HEK293 (cell line): Measurements from ENCODE around the gene EEFSEC.
A peak's percentile ranks its signal among the peaks of the same experiment; 100 is the strongest.

Source experiments
- CTCF ChIA-PET: fragments of 350-600 bp; formaldehyde crosslinking; extraction: SDS; loops from one replicate; lab custom pipeline; 2021; ENCODE audit warnings: antibody characterized with exemption; lab: Yijun Ruan, JAX
- POLR2A ChIA-PET: fragments of 300-600 bp; formaldehyde crosslinking; extraction: SDS; loops from one replicate; lab custom pipeline; 2020; ENCODE audit warnings: antibody characterized with exemption, inconsistent platforms; lab: Yijun Ruan, JAX
- H3K27ac ChIP-seq: fragments of 200-500 bp; sonication (Bioruptor generic); 2 replicates; pipeline ENCODE4 v1.5.1; 2014; ENCODE audit warnings: low read depth, low read length, control low read depth, inconsistent platforms; ENCODE audit errors: extremely low read depth
- H3K36me3 ChIP-seq, 2 experiments: fragments of 200-500 bp in 1 of 2; sonication (Bioruptor generic) in 1 of 2; 1 replicate in 1 of 2; 2 replicates in 1 of 2; pipeline ENCODE4 v1.5.1; 2014 to 2017; ENCODE audit warnings: inconsistent platforms in 2 of 2, low read length in 2 of 2; ENCODE audit not compliant: control insufficient read depth in 2 of 2, insufficient read depth in 1 of 2
- H3K4me1 ChIP-seq: fragments of 200-500 bp; sonication (Bioruptor generic); 2 replicates; pipeline ENCODE4 v1.5.1; 2014; ENCODE audit warnings: mild to moderate bottlenecking, low read length, inconsistent platforms; ENCODE audit not compliant: control insufficient read depth, insufficient read depth
- H3K4me3 ChIP-seq: 2 replicates; pipeline ENCODE4 v1.5.1; 2011; ENCODE audit warnings: low read depth, mild to moderate bottlenecking, control low read depth, low read length, moderate library complexity
- H3K9me3 ChIP-seq: fragments of 200-500 bp; sonication (Bioruptor generic); 2 replicates; pipeline ENCODE4 v1.5.1; 2014; ENCODE audit warnings: low read depth, low read length, inconsistent platforms; ENCODE audit not compliant: control insufficient read depth, insufficient read depth
- BCL11A ChIP-seq: fragments of 450-650 bp; formaldehyde crosslinking; IDR thresholded peaks from 2 replicates; pipeline ENCODE4 v1.5.1; 2016; ENCODE audit warnings: low read depth, missing biosample characterization, missing genetic modification characterization
- BCL11B ChIP-seq: fragments of 450-650 bp; formaldehyde crosslinking; IDR thresholded peaks from 2 replicates; pipeline ENCODE4 v1.5.1; 2016; ENCODE audit warnings: low read depth, missing biosample characterization, missing genetic modification characterization
- GLIS1 ChIP-seq: fragments of 450-650 bp; formaldehyde crosslinking; IDR thresholded peaks from 2 replicates; pipeline ENCODE4 v1.5.1; 2016; ENCODE audit warnings: missing biosample characterization, missing genetic modification characterization
- OSR2 ChIP-seq: fragments of 450-650 bp; formaldehyde crosslinking; IDR thresholded peaks from 2 replicates; pipeline ENCODE4 v1.5.1; 2016; ENCODE audit warnings: missing biosample characterization, missing genetic modification characterization
- PATZ1 ChIP-seq: fragments of 450-650 bp; formaldehyde crosslinking; IDR thresholded peaks from 2 replicates; pipeline ENCODE4 v1.5.1; 2016; ENCODE audit warnings: missing biosample characterization, missing genetic modification characterization
- SETDB1 ChIP-seq: IDR thresholded peaks from one replicate; pipeline ENCODE4 v1.6.1; 2017; ENCODE audit warnings: mild to moderate bottlenecking, low read length, moderate library complexity, mixed read lengths; ENCODE audit not compliant: insufficient read length
- ZBTB17 ChIP-seq: fragments of 450-650 bp; formaldehyde crosslinking; IDR thresholded peaks from 2 replicates; pipeline ENCODE4 v1.5.1; 2016; ENCODE audit warnings: missing biosample characterization, missing genetic modification characterization
- ZBTB20 ChIP-seq: fragments of 450-650 bp; formaldehyde crosslinking; IDR thresholded peaks from 2 replicates; pipeline ENCODE4 v1.5.1; 2016; ENCODE audit warnings: missing biosample characterization, missing genetic modification characterization
- ZFP41 ChIP-seq: fragments of 450-650 bp; formaldehyde crosslinking; IDR thresholded peaks from 2 replicates; pipeline ENCODE4 v1.5.1; 2016; ENCODE audit warnings: missing biosample characterization, missing genetic modification characterization, borderline replicate concordance
- ZIC2 ChIP-seq: fragments of 450-650 bp; formaldehyde crosslinking; IDR thresholded peaks from 2 replicates; pipeline ENCODE4 v1.5.1; 2016; ENCODE audit warnings: missing biosample characterization, missing genetic modification characterization
- ZNF112 ChIP-seq: fragments of 450-650 bp; formaldehyde crosslinking; IDR thresholded peaks from 2 replicates; pipeline ENCODE4 v1.5.0; 2017; ENCODE audit warnings: missing biosample characterization, missing genetic modification characterization
- ZNF133 ChIP-seq: fragments of 450-650 bp; formaldehyde crosslinking; IDR thresholded peaks from 2 replicates; pipeline ENCODE4 v1.5.1; 2016; ENCODE audit warnings: missing biosample characterization, missing genetic modification characterization
- ZNF175 ChIP-seq: fragments of 450-650 bp; formaldehyde crosslinking; IDR thresholded peaks from 2 replicates; pipeline ENCODE4 v1.5.1; 2016; ENCODE audit warnings: missing biosample characterization, missing genetic modification characterization
- ZNF211 ChIP-seq: fragments of 450-650 bp; formaldehyde crosslinking; IDR thresholded peaks from 2 replicates; pipeline ENCODE4 v1.5.1; 2016; ENCODE audit warnings: low read depth, missing biosample characterization, missing genetic modification characterization
- ZNF266 ChIP-seq: fragments of 450-650 bp; formaldehyde crosslinking; IDR thresholded peaks from 2 replicates; pipeline ENCODE4 v1.5.1; 2016; ENCODE audit warnings: missing biosample characterization, missing genetic modification characterization, low read depth
- ZNF350 ChIP-seq: fragments of 450-650 bp; formaldehyde crosslinking; IDR thresholded peaks from 2 replicates; pipeline ENCODE4 v1.5.0; 2017; ENCODE audit warnings: missing biosample characterization, mild to moderate bottlenecking, missing genetic modification characterization
- ZNF488 ChIP-seq: fragments of 450-650 bp; formaldehyde crosslinking; IDR thresholded peaks from 2 replicates; pipeline ENCODE4 v1.5.1; 2016; ENCODE audit warnings: missing biosample characterization, missing genetic modification characterization
- ZNF510 ChIP-seq: fragments of 450-650 bp; formaldehyde crosslinking; IDR thresholded peaks from 2 replicates; pipeline ENCODE4 v1.5.1; 2018; ENCODE audit warnings: mild to moderate bottlenecking, missing genetic modification characterization, missing biosample characterization; ENCODE audit not compliant: insufficient replicate concordance
- ZNF518A ChIP-seq: fragments of 450-650 bp; formaldehyde crosslinking; conservative IDR thresholded peaks from 2 replicates; pipeline ENCODE4 v1.5.1; 2016; ENCODE audit warnings: low read depth, missing biosample characterization, missing genetic modification characterization
- ZNF558 ChIP-seq: fragments of 450-650 bp; formaldehyde crosslinking; IDR thresholded peaks from 2 replicates; pipeline ENCODE4 v1.5.1; 2016; ENCODE audit warnings: missing biosample characterization, missing genetic modification characterization
- ZNF645 ChIP-seq: fragments of 450-650 bp; formaldehyde crosslinking; IDR thresholded peaks from 2 replicates; pipeline ENCODE4; 2016; ENCODE audit warnings: missing biosample characterization, missing genetic modification characterization
- ZNF777 ChIP-seq: fragments of 450-650 bp; formaldehyde crosslinking; IDR thresholded peaks from 2 replicates; pipeline ENCODE4 v1.5.1; 2017; ENCODE audit warnings: missing biosample characterization, missing genetic modification characterization, borderline replicate concordance
- ZSCAN23 ChIP-seq: fragments of 450-650 bp; formaldehyde crosslinking; IDR thresholded peaks from 2 replicates; pipeline ENCODE4 v1.5.1; 2016; ENCODE audit warnings: missing biosample characterization, missing genetic modification characterization
- ZSCAN30 ChIP-seq: fragments of 450-650 bp; IDR thresholded peaks from 2 replicates; pipeline ENCODE4 v1.5.1; 2018; ENCODE audit warnings: missing biosample characterization, mild to moderate bottlenecking, missing genetic modification characterization, moderate library complexity

Gene EEFSEC

GRCh38 chr3:128354788-128355542 is 201.7 kb downstream of the EEFSEC start:
- TF ChIP-seq ZNF175 (no peak), GLIS1 (peak; percentile 46), PATZ1 (no peak), ZIC2 (tag by site-specific recombination) (peak; percentile 16; the same call in 1 of the 2 replicates), ZSCAN23 (tag by site-specific recombination) (no peak), ZNF777 (tag by site-specific recombination) (no peak)
- Histone ChIP-seq H3K27ac (no peak overlapping the region), H3K4me1 (peaks cover 3% of the 10 kb centered on the region; the same call in 1 of the 2 replicates), H3K9me3 (no peaks in the 10 kb centered on the region), H3K36me3 (peaks cover 0 to 9% of the 10 kb centered on the region in 2 experiments; a peak in 1 of 3 replicates), H3K4me3 (no peak overlapping the region)
- ChIA-PET POLR2A (no interaction called here), CTCF (interaction anchor here (0.6 kb wide), 1 partner anchor 15 kb away, joined by 4 read pairs; no protein-coding TSS in a partner anchor)

GRCh38 chr3:128355543-128355919 is 202.2 kb downstream of the EEFSEC start:
- H3K27ac ChIP-seq: no peak overlapping the region
- H3K4me3 ChIP-seq: no peak overlapping the region
- ChIA-PET CTCF (interaction anchor here (0.6 kb wide), 1 partner anchor 15 kb away, joined by 4 read pairs; no protein-coding TSS in a partner anchor), POLR2A (no interaction called here)
- peaks cover 0 to 9% of the 10 kb centered on the region in 2 experiments; a peak in 1 of 3 replicates for H3K36me3 ChIP-seq
- H3K9me3 ChIP-seq: no peaks in the 10 kb centered on the region
- peaks cover 3% of the 10 kb centered on the region; the same call in 1 of the 2 replicates for H3K4me1 ChIP-seq
- TF ChIP-seq BCL11A (no peak), ZBTB17 (tag by site-specific recombination) (no peak), ZNF266 (no peak), ZNF558 (tag by site-specific recombination) (no peak), ZNF133 (tag by site-specific recombination) (no peak), SETDB1 (no peak), OSR2 (tag by site-specific recombination) (no peak), ZFP41 (tag by site-specific recombination) (no peak), ZNF350 (tag by site-specific recombination) (no peak), ZNF112 (tag by site-specific recombination) (no peak), ZNF211 (tag by site-specific recombination) (no peak), ZNF488 (no peak), BCL11B (tag by site-specific recombination) (no peak), ZNF510 (tag by site-specific recombination) (no peak)

- no peak for TF ChIP-seq ZBTB20 (tag by site-specific recombination)
- TF ChIP-seq ZNF645 (tag by site-specific recombination): no peak
- no peak for TF ChIP-seq ZNF518A (tag by site-specific recombination)
- no peak for TF ChIP-seq ZSCAN30
- CTCF ChIA-PET: interaction anchor here (0.6 kb wide), 1 partner anchor 96 kb away, joined by 5 read pairs; no protein-coding TSS in a partner anchor
- Histone ChIP-seq H3K4me3 (no peak overlapping the region), H3K27ac (no peak overlapping the region), H3K36me3 (peaks cover 0 to 3% of the 10 kb centered on the region in 2 experiments; a peak in 1 of 3 replicates), H3K9me3 (no peaks in the 10 kb centered on the region), H3K4me1 (peaks cover 3% of the 10 kb centered on the region; the same call in 1 of the 2 replicates)
- POLR2A ChIA-PET: no interaction called here
Observed at GRCh38 chr3:128356822-128357221, 203.5 kb downstream of the EEFSEC start.
